HepG2 (cell line): ENCODE measurements around the gene ZNF189. TPM values are rescaled to one million over a fixed set of nuclear protein-coding genes. Genes with fewer than 3 reads are reported as not detected.
A peak's percentile ranks its signal among the peaks of the same experiment; 100 is the strongest.

Source experiments
- BORCS8-MEF2B ChIP-seq: sonication (generic); formaldehyde crosslinking; IDR thresholded peaks from 2 replicates; pipeline ENCODE4 v1.8.0; 2022; ENCODE audit warnings: mild to moderate bottlenecking, missing genetic modification reagents
- CSRNP2 ChIP-seq: sonication (generic); formaldehyde crosslinking; conservative IDR thresholded peaks from 2 replicates; pipeline ENCODE4 v1.8.0; 2022; ENCODE audit warnings: low read depth, missing genetic modification reagents
- GPBP1L1 ChIP-seq: sonication (generic); formaldehyde crosslinking; IDR thresholded peaks from 2 replicates; pipeline ENCODE4 v1.5.0; 2020; ENCODE audit warnings: mild to moderate bottlenecking, missing genetic modification reagents
- HNF4G ChIP-seq, 2 experiments: sonication (generic) in 1 of 2; formaldehyde crosslinking in 1 of 2; IDR thresholded peaks; 2 replicates each; pipeline versions ENCODE4 v1.4.0 to v1.6.1; 2011 to 2020; ENCODE audit warnings: borderline replicate concordance in 2 of 2, low read depth in 2 of 2, mild to moderate bottlenecking in 2 of 2, low read length in 1 of 2, missing genetic modification reagents in 1 of 2, moderate library complexity in 1 of 2
- HOXD1 ChIP-seq: sonication (generic); formaldehyde crosslinking; IDR thresholded peaks from 2 replicates; pipeline ENCODE4 v1.5.0; 2020; ENCODE audit warnings: missing genetic modification reagents
- MBNL3 ChIP-seq: fragments of 250-450 bp; sonication (Bioruptor Pico); conservative IDR thresholded peaks from 2 replicates; pipeline ENCODE4 v1.8.0; 2022; ENCODE audit warnings: mild to moderate bottlenecking, inconsistent platforms
- MEIS1 ChIP-seq: sonication (generic); formaldehyde crosslinking; IDR thresholded peaks from 2 replicates; pipeline ENCODE4 v1.9.0; 2021; ENCODE audit warnings: mild to moderate bottlenecking, missing genetic modification reagents, moderate library complexity, borderline replicate concordance
- MIXL1 ChIP-seq: IDR thresholded peaks from 2 replicates; pipeline ENCODE4 v1.6.1; 2016
- MYNN ChIP-seq: sonication (generic); formaldehyde crosslinking; IDR thresholded peaks from 2 replicates; pipeline ENCODE4 v1.4.0; 2020; ENCODE audit warnings: mild to moderate bottlenecking, low read depth, missing genetic modification reagents
- PBX2 ChIP-seq: IDR thresholded peaks from 2 replicates; pipeline ENCODE4 v1.6.1; 2016; ENCODE audit warnings: control low read depth
- ZNF138 ChIP-seq: sonication (generic); formaldehyde crosslinking; IDR thresholded peaks from 2 replicates; pipeline ENCODE4 v1.5.0; 2020; ENCODE audit warnings: mild to moderate bottlenecking, low read depth, missing genetic modification reagents
- ZNF30 ChIP-seq: sonication (generic); formaldehyde crosslinking; IDR thresholded peaks from 2 replicates; pipeline ENCODE4 v1.5.0; 2020; ENCODE audit warnings: mild to moderate bottlenecking, missing genetic modification reagents
- ZNF382 ChIP-seq: sonication (generic); formaldehyde crosslinking; IDR thresholded peaks from 2 replicates; pipeline ENCODE4 v1.5.0; 2020; ENCODE audit warnings: missing genetic modification reagents, mild to moderate bottlenecking, borderline replicate concordance
- ZNF513 ChIP-seq: sonication (generic); formaldehyde crosslinking; conservative IDR thresholded peaks from 2 replicates; pipeline ENCODE4 v1.5.0; 2020; ENCODE audit warnings: missing genetic modification reagents
- ZNF570 ChIP-seq: sonication (generic); formaldehyde crosslinking; IDR thresholded peaks from 2 replicates; pipeline ENCODE4 v1.4.0; 2020; ENCODE audit warnings: mild to moderate bottlenecking, missing genetic modification reagents, borderline replicate concordance
- ZNF781 ChIP-seq: sonication (generic); formaldehyde crosslinking; IDR thresholded peaks from 2 replicates; pipeline ENCODE4 v1.5.1; 2020; ENCODE audit warnings: borderline replicate concordance, mild to moderate bottlenecking, missing genetic modification reagents; ENCODE audit errors: not compliant biosample characterization
- ZNF83 ChIP-seq: sonication (generic); formaldehyde crosslinking; IDR thresholded peaks from 2 replicates; pipeline ENCODE4 v1.4.0; 2020; ENCODE audit warnings: missing genetic modification reagents, mild to moderate bottlenecking, borderline replicate concordance
- ZXDC ChIP-seq: sonication (generic); formaldehyde crosslinking; IDR thresholded peaks from 2 replicates; pipeline ENCODE4 v1.5.0; 2020; ENCODE audit warnings: mild to moderate bottlenecking, missing genetic modification reagents
- polyA plus RNA-seq, 8 experiments: library from polyadenylated mRNA; depleted of rRNA in 3 of 8; stranded (reverse) in 7 of 8; unstranded in 1 of 8; fragments of >200 nt; fragmentation: Illumina TruSeq in 4 of 8; extraction: Trizol in 4 of 8; gene quantifications; 2 replicates each; pipeline versions ENCODE4 v1.2.1 to v1.2.3, GENCODE V29; 2011 to 2016; ENCODE audit warnings: low read depth in 4 of 8, missing spikeins in 1 of 8, mixed read lengths in 1 of 8; ENCODE audit not compliant: insufficient read depth in 1 of 8
- total RNA-seq, 5 experiments: library from RNA; depleted of rRNA; stranded (reverse); fragments of >200 nt; fragmentation: Illumina TruSeq; extraction: Trizol; gene quantifications; 2 replicates each; pipeline ENCODE4 v1.2.3, GENCODE V29; 2016; ENCODE audit warnings: low read depth in 1 of 5

The ZNF189 gene
- total and polyA plus RNA-seq, 2 of the 13 experiments (the other 11 are each of a cell fraction or from before 2014, with no cell fraction given), result 8.4 to 50.0 TPM

- no peak for TF ChIP-seq ZNF570 (CRISPR knock-in tag)
- peak; percentile 74 for TF ChIP-seq BORCS8-MEF2B (CRISPR knock-in tag)
- TF ChIP-seq ZNF30, result no peak
- TF ChIP-seq ZNF781 (CRISPR knock-in tag), result no peak
- no peak for TF ChIP-seq ZNF138 (CRISPR knock-in tag)
- peak; percentile 83 for TF ChIP-seq HNF4G (IDR thresholded peaks at IDR 0.05; ENCODE audit: borderline replicate concordance, low read depth, low read length)
- no peak; the same call in 1 of the 2 replicates for TF ChIP-seq HNF4G (CRISPR knock-in tag; IDR thresholded peaks at IDR 0.05; ENCODE audit: borderline replicate concordance, low read depth)
- TF ChIP-seq ZNF83 (CRISPR knock-in tag), result no peak
- TF ChIP-seq ZNF382 (CRISPR knock-in tag), result no peak
- no peak for TF ChIP-seq ZXDC (CRISPR knock-in tag)
- TF ChIP-seq CSRNP2 (CRISPR knock-in tag), result no peak
- TF ChIP-seq MIXL1 (CRISPR knock-in tag), result no peak; the same call in 1 of the 2 replicates
- no peak for TF ChIP-seq ZNF513
- no peak for TF ChIP-seq HOXD1 (CRISPR knock-in tag)
- no peak for TF ChIP-seq MBNL3
- no peak for TF ChIP-seq PBX2 (CRISPR knock-in tag)
- TF ChIP-seq MEIS1 (CRISPR knock-in tag), result 0 out of 2 replicates have a peak, but pooled peaks have one; percentile 37
- TF ChIP-seq MYNN, result no peak
- TF ChIP-seq GPBP1L1 (CRISPR knock-in tag), result no peak
These were observed 23.0 kb downstream of the ZNF189 start (continued) for GRCh38 chr9:101421653-101422065.
